HEK293 (cell line): ENCODE measurements around the gene FAM124B.

ENCODE experiments used
- CTCF ChIA-PET: fragments of 350-600 bp; formaldehyde crosslinking; extraction: SDS; loops from one replicate; lab custom pipeline; 2021; ENCODE audit warnings: antibody characterized with exemption; lab: Yijun Ruan, JAX
- POLR2A ChIA-PET: fragments of 300-600 bp; formaldehyde crosslinking; extraction: SDS; loops from one replicate; lab custom pipeline; 2020; ENCODE audit warnings: antibody characterized with exemption, inconsistent platforms; lab: Yijun Ruan, JAX
- H3K27ac ChIP-seq: fragments of 200-500 bp; sonication (Bioruptor generic); 2 replicates; pipeline ENCODE4 v1.5.1; 2014; ENCODE audit warnings: low read depth, low read length, control low read depth, inconsistent platforms; ENCODE audit errors: extremely low read depth
- H3K36me3 ChIP-seq, 2 experiments: fragments of 200-500 bp in 1 of 2; sonication (Bioruptor generic) in 1 of 2; 1 replicate in 1 of 2; 2 replicates in 1 of 2; pipeline ENCODE4 v1.5.1; 2014 to 2017; ENCODE audit warnings: inconsistent platforms in 2 of 2, low read length in 2 of 2; ENCODE audit not compliant: control insufficient read depth in 2 of 2, insufficient read depth in 1 of 2
- H3K4me1 ChIP-seq: fragments of 200-500 bp; sonication (Bioruptor generic); 2 replicates; pipeline ENCODE4 v1.5.1; 2014; ENCODE audit warnings: mild to moderate bottlenecking, low read length, inconsistent platforms; ENCODE audit not compliant: control insufficient read depth, insufficient read depth
- H3K4me3 ChIP-seq: 2 replicates; pipeline ENCODE4 v1.5.1; 2011; ENCODE audit warnings: low read depth, mild to moderate bottlenecking, control low read depth, low read length, moderate library complexity
- H3K9me3 ChIP-seq: fragments of 200-500 bp; sonication (Bioruptor generic); 2 replicates; pipeline ENCODE4 v1.5.1; 2014; ENCODE audit warnings: low read depth, low read length, inconsistent platforms; ENCODE audit not compliant: control insufficient read depth, insufficient read depth
- PRDM10 ChIP-seq: fragments of 450-650 bp; formaldehyde crosslinking; IDR thresholded peaks from 2 replicates; pipeline ENCODE4 v1.5.1; 2016; ENCODE audit warnings: missing biosample characterization, missing genetic modification characterization
- ZBTB8A ChIP-seq: fragments of 450-650 bp; formaldehyde crosslinking; IDR thresholded peaks from 2 replicates; pipeline ENCODE4 v1.5.1; 2016; ENCODE audit warnings: missing biosample characterization, missing genetic modification characterization
- ZNF23 ChIP-seq: fragments of 450-650 bp; formaldehyde crosslinking; IDR thresholded peaks from 2 replicates; pipeline ENCODE4 v1.5.1; 2016; ENCODE audit warnings: missing biosample characterization, missing genetic modification characterization, borderline replicate concordance
- ZNF24 ChIP-seq: fragments of 450-650 bp; formaldehyde crosslinking; IDR thresholded peaks from 2 replicates; pipeline ENCODE4 v1.5.1; 2016; ENCODE audit warnings: missing biosample characterization, missing genetic modification characterization
- ZNF280C ChIP-seq: fragments of 450-650 bp; formaldehyde crosslinking; IDR thresholded peaks from 2 replicates; pipeline ENCODE4 v1.5.1; 2016; ENCODE audit warnings: missing biosample characterization, missing genetic modification characterization
- ZNF473 ChIP-seq: fragments of 450-650 bp; formaldehyde crosslinking; IDR thresholded peaks from 2 replicates; pipeline ENCODE4 v1.5.1; 2017; ENCODE audit warnings: missing biosample characterization, missing genetic modification characterization
- ZNF677 ChIP-seq: fragments of 450-650 bp; IDR thresholded peaks from 2 replicates; pipeline ENCODE4 v1.5.0; 2018; ENCODE audit warnings: missing biosample characterization, mild to moderate bottlenecking, missing genetic modification characterization, moderate library complexity
- ZNF692 ChIP-seq: fragments of 450-650 bp; formaldehyde crosslinking; IDR thresholded peaks from 2 replicates; pipeline ENCODE4 v1.5.1; 2016; ENCODE audit warnings: missing biosample characterization, missing genetic modification characterization
- ZNF704 ChIP-seq: fragments of 450-650 bp; formaldehyde crosslinking; IDR thresholded peaks from 2 replicates; pipeline ENCODE4 v1.5.1; 2016; ENCODE audit warnings: missing biosample characterization, missing genetic modification characterization
- ZNF707 ChIP-seq: fragments of 450-650 bp; formaldehyde crosslinking; IDR thresholded peaks from 2 replicates; pipeline ENCODE4 v1.5.1; 2016; ENCODE audit warnings: missing biosample characterization, missing genetic modification characterization
- TF ChIP-seq, protein P1 (sequence below): IDR thresholded peaks from 2 replicates; pipeline ENCODE4 v1.6.1; 2011; ENCODE audit warnings: mild to moderate bottlenecking, low read depth, low read length, borderline replicate concordance
- TF ChIP-seq, protein P2 (sequence below): fragments of 450-650 bp; formaldehyde crosslinking; conservative IDR thresholded peaks from 2 replicates; pipeline ENCODE4 v1.5.1; 2016; ENCODE audit warnings: low read depth, missing biosample characterization, missing genetic modification characterization

FAM124B gene

DNA sequence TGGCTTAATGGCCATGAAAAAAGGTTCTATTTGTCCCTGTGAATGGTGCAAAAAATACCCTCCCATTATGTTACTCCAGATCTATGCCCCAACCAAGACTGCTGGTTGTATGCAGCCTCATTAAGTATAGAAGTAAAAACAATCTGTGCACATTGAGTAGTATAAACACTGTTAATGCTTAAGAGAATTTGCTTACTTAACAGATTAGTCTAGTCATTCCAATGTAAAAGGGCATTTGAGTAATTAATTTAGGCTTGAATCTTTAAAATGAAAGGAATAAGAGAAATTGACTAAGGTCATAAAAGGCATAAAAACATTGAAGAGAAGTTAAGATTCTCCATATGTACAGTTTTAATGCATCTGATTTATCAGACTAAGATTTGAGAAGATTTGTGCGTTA, 51.2 kb downstream of the FAM124B start (continued):
- no peak for TF ChIP-seq ZNF280C (tag by site-specific recombination)
- no peak for TF ChIP-seq ZNF473 (tag by site-specific recombination)
- no peak for TF ChIP-seq PRDM10 (tag by site-specific recombination)

GRCh38 chr2:224349396-224349795, 52.5 kb downstream of the FAM124B start:
- no peak overlapping the region for H3K27ac ChIP-seq

GRCh38 chr2:224347176-224348051, 54.5 kb downstream of the FAM124B start:
- POLR2A ChIA-PET = no interaction called here
- Histone ChIP-seq H3K4me1 (no peaks in the 10 kb centered on the region), H3K36me3 (no peaks in the 10 kb centered on the region), H3K27ac (no peak overlapping the region)
- TF ChIP-seq ZNF24 (tag by site-specific recombination) (no peak), ZBTB8A (tag by site-specific recombination) (no peak)
- TF ChIP-seq, protein P1, sequence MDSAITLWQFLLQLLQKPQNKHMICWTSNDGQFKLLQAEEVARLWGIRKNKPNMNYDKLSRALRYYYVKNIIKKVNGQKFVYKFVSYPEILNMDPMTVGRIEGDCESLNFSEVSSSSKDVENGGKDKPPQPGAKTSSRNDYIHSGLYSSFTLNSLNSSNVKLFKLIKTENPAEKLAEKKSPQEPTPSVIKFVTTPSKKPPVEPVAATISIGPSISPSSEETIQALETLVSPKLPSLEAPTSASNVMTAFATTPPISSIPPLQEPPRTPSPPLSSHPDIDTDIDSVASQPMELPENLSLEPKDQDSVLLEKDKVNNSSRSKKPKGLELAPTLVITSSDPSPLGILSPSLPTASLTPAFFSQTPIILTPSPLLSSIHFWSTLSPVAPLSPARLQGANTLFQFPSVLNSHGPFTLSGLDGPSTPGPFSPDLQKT = no peak
- TF ChIP-seq, protein P2, sequence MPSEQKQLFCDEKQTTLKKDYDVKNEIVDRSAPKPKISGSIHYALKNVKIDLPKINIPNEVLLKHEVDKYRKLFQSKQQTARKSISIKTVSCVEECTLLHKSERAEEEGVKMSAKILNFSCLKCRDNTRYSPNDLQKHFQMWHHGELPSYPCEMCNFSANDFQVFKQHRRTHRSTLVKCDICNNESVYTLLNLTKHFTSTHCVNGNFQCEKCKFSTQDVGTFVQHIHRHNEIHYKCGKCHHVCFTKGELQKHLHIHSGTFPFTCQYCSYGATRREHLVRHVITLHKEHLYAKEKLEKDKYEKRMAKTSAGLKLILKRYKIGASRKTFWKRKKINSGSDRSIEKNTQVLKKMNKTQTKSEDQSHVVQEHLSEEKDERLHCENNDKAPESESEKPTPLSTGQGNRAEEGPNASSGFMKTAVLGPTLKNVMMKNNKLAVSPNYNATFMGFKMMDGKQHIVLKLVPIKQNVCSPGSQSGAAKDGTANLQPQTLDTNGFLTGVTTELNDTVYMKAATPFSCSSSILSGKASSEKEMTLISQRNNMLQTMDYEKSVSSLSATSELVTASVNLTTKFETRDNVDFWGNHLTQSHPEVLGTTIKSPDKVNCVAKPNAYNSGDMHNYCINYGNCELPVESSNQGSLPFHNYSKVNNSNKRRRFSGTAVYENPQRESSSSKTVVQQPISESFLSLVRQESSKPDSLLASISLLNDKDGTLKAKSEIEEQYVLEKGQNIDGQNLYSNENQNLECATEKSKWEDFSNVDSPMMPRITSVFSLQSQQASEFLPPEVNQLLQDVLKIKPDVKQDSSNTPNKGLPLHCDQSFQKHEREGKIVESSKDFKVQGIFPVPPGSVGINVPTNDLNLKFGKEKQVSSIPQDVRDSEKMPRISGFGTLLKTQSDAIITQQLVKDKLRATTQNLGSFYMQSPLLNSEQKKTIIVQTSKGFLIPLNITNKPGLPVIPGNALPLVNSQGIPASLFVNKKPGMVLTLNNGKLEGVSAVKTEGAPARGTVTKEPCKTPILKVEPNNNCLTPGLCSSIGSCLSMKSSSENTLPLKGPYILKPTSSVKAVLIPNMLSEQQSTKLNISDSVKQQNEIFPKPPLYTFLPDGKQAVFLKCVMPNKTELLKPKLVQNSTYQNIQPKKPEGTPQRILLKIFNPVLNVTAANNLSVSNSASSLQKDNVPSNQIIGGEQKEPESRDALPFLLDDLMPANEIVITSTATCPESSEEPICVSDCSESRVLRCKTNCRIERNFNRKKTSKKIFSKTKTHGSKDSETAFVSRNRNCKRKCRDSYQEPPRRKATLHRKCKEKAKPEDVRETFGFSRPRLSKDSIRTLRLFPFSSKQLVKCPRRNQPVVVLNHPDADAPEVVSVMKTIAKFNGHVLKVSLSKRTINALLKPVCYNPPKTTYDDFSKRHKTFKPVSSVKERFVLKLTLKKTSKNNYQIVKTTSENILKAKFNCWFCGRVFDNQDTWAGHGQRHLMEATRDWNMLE = no peak
- TF ChIP-seq, all 188 proteins: peak for 0
- H3K4me3 ChIP-seq = no peak overlapping the region
- CTCF ChIA-PET = interaction anchor here (0.7 kb wide), 1 partner anchor 488 kb away, joined by 3 read pairs; no protein-coding TSS in a partner anchor
- no peaks in the 10 kb centered on the region for H3K9me3 ChIP-seq

More at GRCh38 chr2:224349396-224349795, 52.5 kb downstream of the FAM124B start:
- H3K9me3 ChIP-seq = no peaks in the 10 kb centered on the region
- no peaks in the 10 kb centered on the region for H3K36me3 ChIP-seq
- H3K4me1 ChIP-seq = no peaks in the 10 kb centered on the region
- CTCF ChIA-PET = no interaction called here
- H3K4me3 ChIP-seq = no peak overlapping the region
- no peak for TF ChIP-seq ZNF677 (tag by site-specific recombination)
- TF ChIP-seq ZNF704 = no peak
- TF ChIP-seq ZNF23 = no peak
- TF ChIP-seq ZNF707 (tag by site-specific recombination) = no peak
- TF ChIP-seq ZNF692 = no peak
- POLR2A ChIA-PET = no interaction called here
